VCaP (cell line): ENCODE results near the gene CACNA1B.
A peak's percentile ranks its signal among the peaks of the same experiment; 100 is the strongest.

Experiments used
- H3K27ac ChIP-seq: fragments of 450-650 bp; 2 replicates; pipeline ENCODE4 v1.5.1; 2017
- TF ChIP-seq, protein P1 (sequence below): fragments of 450-650 bp; conservative IDR thresholded peaks from 2 replicates; pipeline ENCODE4 v1.5.1; 2017; ENCODE audit warnings: mild to moderate bottlenecking, moderate library complexity

Gene CACNA1B

DNA sequence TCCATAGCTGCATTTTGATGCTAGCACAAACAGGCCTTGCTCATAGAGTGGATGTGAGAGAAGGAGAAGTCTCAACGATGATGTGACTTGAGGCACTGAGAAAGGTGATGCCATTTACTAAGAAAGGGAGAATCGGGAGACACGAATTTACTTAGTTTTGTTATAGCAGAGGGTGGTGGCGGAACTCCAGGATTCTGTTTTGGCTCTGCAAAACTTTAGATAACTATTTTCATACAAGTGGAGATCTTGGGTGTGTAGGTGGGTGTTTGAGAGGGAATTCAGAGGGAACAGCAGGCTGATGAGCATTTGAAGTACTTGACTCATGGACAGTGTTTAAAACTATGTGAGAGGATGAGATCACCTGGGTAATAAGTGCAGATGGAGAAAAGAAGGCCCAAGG, 43.2 kb downstream of the CACNA1B start:
- H3K27ac ChIP-seq = no peak overlapping the region
- TF ChIP-seq, protein P1, sequence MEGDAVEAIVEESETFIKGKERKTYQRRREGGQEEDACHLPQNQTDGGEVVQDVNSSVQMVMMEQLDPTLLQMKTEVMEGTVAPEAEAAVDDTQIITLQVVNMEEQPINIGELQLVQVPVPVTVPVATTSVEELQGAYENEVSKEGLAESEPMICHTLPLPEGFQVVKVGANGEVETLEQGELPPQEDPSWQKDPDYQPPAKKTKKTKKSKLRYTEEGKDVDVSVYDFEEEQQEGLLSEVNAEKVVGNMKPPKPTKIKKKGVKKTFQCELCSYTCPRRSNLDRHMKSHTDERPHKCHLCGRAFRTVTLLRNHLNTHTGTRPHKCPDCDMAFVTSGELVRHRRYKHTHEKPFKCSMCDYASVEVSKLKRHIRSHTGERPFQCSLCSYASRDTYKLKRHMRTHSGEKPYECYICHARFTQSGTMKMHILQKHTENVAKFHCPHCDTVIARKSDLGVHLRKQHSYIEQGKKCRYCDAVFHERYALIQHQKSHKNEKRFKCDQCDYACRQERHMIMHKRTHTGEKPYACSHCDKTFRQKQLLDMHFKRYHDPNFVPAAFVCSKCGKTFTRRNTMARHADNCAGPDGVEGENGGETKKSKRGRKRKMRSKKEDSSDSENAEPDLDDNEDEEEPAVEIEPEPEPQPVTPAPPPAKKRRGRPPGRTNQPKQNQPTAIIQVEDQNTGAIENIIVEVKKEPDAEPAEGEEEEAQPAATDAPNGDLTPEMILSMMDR = no peak

DNA sequence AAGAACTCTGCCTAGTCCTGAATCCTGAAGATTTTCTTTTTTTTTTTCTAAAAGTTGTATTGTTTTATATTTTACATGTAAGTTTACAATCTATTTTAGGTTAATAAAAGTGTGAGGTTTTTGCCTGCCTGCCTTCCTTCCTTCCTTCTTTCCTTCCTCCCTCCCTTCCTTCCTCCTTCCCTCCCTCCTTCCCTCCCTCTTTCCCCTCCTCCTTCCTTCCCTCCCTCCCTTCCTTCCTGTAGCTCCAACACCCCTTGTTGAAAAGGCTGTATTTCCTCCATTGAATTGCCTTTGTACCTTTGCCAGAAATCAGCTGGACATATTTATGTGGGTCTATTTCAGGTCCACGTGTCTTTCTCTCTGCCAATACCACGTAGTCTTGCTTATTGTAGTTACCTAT, 46.6 kb downstream of the CACNA1B start:
- H3K27ac ChIP-seq = no peak overlapping the region
- TF ChIP-seq, protein P1 = no peak

DNA sequence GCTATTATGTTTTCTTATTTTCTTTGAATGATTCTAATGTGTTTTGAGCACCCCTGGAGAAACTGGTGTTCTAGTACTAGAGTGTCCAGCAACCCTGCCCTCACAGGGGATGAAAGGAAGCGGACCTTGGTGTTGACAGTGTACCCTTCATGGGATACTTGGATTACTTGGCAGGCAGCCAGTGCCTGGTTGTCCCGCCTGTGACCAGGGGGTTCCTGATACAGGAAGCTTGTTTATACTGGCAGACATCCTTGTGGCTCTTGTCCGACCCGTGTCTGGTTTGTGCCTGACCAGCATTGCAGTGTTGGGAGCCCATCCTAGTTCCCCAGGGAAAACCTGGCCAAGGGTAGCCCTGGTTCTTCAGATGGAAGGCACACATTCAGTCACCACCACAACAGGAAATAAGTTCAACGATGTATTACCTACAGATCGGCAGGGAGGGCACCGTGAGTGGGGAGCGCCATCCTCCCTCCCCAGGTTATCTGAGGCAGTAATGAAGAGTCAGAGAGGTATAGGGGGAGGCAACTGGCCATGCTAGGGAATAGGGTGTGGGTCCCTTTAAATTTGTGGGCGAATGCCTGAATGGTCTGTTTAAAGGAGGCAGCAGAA, 47.3 kb downstream of the CACNA1B start:
- TF ChIP-seq, protein P1 = no peak
- H3K27ac ChIP-seq = peak overlapping the region; percentile 0; the same call in 1 of the 2 replicates

DNA sequence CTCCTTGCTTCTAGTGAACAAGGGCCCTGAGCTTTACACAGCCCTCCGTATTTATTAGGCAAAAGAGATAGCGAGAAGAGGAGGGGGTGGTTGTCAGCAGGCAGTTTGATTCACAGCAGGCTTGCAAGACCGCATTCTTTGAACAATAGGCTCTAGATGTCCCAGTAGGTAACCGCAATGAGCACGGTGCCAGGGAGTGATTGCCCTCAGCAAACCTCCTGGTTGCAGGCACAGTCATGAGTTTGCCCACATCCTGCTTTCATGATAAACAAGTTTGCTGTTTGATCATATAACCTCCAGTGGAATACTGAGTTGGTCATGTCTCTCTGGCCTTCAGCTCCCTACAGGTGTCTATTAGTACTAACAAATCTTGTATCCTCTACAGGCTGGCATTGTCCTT, 66.1 kb downstream of the CACNA1B start:
- no peak overlapping the region for H3K27ac ChIP-seq
- TF ChIP-seq, protein P1 = no peak

DNA sequence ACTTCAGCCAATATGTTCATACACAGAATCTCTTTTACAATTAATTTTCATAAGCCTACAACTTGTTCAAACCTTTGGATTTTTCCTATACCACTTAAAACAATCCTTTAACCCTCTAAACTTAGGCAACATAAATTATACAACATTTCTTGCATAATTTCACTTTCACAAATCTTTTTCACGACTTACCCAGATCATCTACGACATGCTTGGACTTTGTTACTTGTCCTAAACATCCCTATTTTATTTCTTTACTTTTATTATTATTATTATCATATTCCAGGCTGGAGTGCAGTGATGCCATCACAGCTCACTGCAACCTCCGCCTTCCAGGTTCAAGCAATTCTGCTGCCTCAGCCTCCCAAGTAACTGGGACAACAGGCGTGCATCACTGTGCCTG, 68.0 kb downstream of the CACNA1B start:
- no peak overlapping the region for H3K27ac ChIP-seq
- TF ChIP-seq, protein P1 = no peak

DNA sequence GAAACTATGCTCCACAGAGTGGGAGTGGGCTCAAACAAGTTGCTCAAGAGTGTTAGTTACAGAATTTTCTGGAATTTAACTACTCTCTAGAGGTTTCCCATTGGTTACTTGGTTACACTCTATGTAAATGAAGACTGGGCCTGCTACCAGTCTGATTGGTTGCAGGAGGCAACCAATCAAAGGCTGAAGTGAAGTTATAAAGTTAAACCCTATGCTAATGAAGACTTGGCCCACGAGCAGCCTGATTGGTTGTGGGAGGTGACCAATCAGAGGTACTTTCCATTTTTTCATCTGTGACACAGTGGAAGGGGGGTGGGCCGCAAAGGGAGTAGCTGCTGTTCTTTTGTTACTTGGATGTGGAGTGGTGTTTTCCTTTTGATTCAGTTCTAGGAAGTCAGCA, 69.4 kb downstream of the CACNA1B start:
- TF ChIP-seq, protein P1 = no peak
- no peak overlapping the region for H3K27ac ChIP-seq

DNA sequence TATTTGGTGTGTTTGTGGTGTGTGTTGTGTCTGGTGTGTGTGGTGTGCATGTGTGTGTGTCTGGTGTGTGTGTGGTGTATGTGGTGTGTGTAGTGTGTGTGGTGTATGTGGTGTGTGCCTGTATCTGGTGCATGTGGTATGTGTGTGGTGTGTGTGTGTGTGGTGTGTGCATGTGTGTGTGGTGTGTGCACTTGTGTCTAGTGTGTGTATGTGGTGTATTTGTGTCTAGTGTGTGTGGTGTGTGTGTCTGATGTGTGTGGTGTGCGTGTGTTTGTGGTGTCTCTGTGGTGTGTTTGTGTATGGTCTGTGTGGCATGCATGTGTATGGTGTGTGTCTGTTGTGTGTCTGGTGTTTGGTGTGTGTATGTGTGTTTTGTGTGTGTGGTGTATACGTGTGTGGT, 71.1 kb downstream of the CACNA1B start:
- H3K27ac ChIP-seq = no peak overlapping the region
- TF ChIP-seq, protein P1 = no peak
